Measurements from ENCODE around the gene CTDP1.

GRCh38 chr18:79750980-79751571, 71.5 kb downstream of the CTDP1 start:
- TF ChIP-seq CTCF (conservative IDR thresholded peaks at IDR 0.05; ENCODE audit: low read length) (no peak), EZH2phosphoT487 (IDR thresholded peaks at IDR 0.05; ENCODE audit: borderline replicate concordance, low read depth, low read length) (no peak)
